AG04449 (cell line): ENCODE data around the gene ZDHHC1.

Source experiments
- CTCF ChIA-PET: fragments of 350-600 bp; formaldehyde crosslinking; extraction: SDS; loops from one replicate; lab custom pipeline; 2021; ENCODE audit warnings: antibody characterized with exemption; lab: Yijun Ruan, JAX
- POLR2A ChIA-PET: fragments of 400-600, 350-600 bp; formaldehyde crosslinking; extraction: SDS; loops from one replicate; lab custom pipeline; 2020; ENCODE audit warnings: antibody characterized with exemption, inconsistent platforms; lab: Yijun Ruan, JAX
- DNase-seq: peaks from one replicate; pipeline ENCODE4 v3.0.0-alpha.2; 2010; ENCODE audit warnings: low read depth, low spot score
- H3K4me3 ChIP-seq: 2 replicates; pipeline ENCODE4 v1.5.1; 2011; ENCODE audit warnings: low read depth, mild to moderate bottlenecking, control low read depth, low read length
- TF ChIP-seq, protein P1 (sequence below): IDR thresholded peaks from one replicate; pipeline ENCODE4 v1.5.1; 2011; ENCODE audit warnings: mild to moderate bottlenecking, moderate library complexity, low read length, control low read depth, inconsistent platforms; ENCODE audit not compliant: insufficient read depth; ENCODE audit errors: missing control alignments

The ZDHHC1 gene

DNA sequence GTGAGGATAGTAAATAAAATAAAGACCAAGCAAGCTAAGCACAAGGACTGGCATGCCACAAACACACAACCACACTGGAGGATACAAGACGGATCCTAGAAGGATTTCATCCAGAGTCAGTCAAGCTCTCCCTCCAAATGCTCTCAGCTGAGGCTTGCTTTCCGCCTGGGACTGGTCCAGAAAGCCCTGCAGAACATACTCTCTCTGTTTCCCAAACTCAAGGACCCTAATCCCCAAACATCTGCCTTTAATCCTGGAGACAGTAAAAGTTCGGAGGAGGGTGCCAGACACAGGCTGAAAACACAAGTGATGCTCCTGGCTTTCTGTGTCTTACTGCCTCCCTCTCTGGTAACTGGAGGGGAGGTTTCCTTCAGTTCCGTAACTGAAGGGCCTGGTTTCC, 9.3 kb upstream of the ZDHHC1 start:
- POLR2A ChIA-PET, result no interaction called here
- H3K4me3 ChIP-seq, result no peak overlapping the region
- no peak for DNase-seq
- CTCF ChIA-PET, result interaction anchor here (0.8 to 9.7 kb wide), 14 partner anchors 8 to 165 kb away, joined by 3 to 154 read pairs (median 12); partner anchors contain the start of gene ZDHHC1
- TF ChIP-seq, protein P1, sequence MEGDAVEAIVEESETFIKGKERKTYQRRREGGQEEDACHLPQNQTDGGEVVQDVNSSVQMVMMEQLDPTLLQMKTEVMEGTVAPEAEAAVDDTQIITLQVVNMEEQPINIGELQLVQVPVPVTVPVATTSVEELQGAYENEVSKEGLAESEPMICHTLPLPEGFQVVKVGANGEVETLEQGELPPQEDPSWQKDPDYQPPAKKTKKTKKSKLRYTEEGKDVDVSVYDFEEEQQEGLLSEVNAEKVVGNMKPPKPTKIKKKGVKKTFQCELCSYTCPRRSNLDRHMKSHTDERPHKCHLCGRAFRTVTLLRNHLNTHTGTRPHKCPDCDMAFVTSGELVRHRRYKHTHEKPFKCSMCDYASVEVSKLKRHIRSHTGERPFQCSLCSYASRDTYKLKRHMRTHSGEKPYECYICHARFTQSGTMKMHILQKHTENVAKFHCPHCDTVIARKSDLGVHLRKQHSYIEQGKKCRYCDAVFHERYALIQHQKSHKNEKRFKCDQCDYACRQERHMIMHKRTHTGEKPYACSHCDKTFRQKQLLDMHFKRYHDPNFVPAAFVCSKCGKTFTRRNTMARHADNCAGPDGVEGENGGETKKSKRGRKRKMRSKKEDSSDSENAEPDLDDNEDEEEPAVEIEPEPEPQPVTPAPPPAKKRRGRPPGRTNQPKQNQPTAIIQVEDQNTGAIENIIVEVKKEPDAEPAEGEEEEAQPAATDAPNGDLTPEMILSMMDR, result no peak

DNA sequence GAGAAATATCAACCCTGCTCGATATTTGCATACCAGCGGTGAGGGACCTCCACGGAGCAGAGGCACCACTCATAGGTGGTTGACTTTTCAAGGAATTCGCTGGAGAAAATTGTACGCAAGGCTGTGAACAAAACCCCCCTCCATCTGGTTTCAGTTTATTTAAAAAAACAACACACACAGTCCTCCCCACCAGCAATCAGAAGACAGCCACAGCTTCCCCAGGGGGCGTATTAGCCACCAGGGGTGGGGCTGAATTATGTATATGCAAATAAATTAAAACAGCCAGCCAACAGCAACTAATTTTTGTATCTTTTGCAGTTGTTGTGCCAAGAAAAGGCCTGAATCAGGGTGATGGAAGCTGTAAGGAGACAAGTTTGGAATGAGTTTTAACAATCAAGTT, 8.8 kb upstream of the ZDHHC1 start:
- POLR2A ChIA-PET, result no interaction called here
- TF ChIP-seq, protein P1, result no peak
- no peak for DNase-seq

DNA sequence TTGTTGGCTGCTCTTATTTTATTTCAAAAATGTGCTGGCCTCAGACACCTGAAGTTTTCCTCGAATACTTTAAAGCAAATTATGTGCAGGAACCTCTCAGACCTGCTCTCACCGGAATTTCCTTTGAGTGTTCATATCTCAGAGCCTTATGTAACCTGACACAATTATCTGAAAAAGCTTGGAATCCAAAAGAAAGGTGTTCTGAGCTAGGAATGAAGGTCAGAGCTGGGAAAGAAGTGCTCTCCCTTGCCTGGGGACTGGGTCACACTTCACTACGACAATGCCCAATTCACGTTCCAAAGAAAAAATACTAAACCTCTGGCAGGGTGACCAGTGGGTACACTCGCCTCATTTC, 8.0 kb upstream of the ZDHHC1 start:
- TF ChIP-seq, protein P1, result no peak
- no peak overlapping the region for H3K4me3 ChIP-seq
- POLR2A ChIA-PET, result no interaction called here
- CTCF ChIA-PET, result interaction anchor here (1.1 to 9.7 kb wide), 9 partner anchors 7 to 164 kb away, joined by 3 to 154 read pairs (median 38); partner anchors contain the start of gene ZDHHC1
- DNase-seq, result no peak

More for the DNA sequence above, 8.8 kb upstream of the ZDHHC1 start:
- no peak overlapping the region for H3K4me3 ChIP-seq
- CTCF ChIA-PET, result interaction anchor here (1.0 to 9.7 kb wide), 10 partner anchors 8 to 165 kb away, joined by 3 to 154 read pairs (median 26); partner anchors contain the start of gene ZDHHC1

DNA sequence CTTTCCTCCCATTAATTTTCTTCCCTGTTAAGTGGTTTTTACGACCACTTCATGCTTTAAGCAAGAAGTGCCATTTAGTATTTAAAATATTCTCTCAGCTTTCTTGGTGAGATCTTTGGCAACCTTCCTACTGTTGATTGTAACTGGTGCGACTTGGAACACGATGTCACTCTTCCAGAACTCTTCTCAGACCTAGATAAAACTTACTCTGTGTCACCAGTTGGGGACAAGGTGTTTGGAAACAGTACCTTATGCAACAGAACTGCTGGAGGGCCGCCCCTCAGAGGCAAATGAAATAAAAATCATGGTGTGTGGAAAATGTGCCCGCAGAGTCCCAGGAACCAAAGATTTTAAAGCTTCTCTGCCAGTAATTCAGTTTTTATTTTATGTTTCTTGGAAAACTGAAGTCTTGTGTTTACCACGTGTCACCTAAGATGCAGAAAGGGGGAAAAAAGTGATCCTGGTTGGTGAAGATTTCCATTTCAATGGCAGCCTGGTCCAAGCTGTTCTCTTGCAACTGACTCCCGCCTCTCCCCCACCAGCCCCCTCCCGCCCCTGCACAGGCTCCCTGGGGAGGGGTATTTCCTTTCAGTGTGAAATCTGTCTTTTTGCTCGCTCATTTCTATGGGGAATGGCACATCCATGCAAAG, 7.5 kb upstream of the ZDHHC1 start:
- DNase-seq, result no peak
- POLR2A ChIA-PET, result no interaction called here
- TF ChIP-seq, protein P1, result no peak
- CTCF ChIA-PET, result interaction anchor here (0.9 to 9.7 kb wide), 6 partner anchors 12 to 164 kb away, joined by 3 to 154 read pairs (median 12); no protein-coding TSS in a partner anchor
- no peak overlapping the region for H3K4me3 ChIP-seq

DNA sequence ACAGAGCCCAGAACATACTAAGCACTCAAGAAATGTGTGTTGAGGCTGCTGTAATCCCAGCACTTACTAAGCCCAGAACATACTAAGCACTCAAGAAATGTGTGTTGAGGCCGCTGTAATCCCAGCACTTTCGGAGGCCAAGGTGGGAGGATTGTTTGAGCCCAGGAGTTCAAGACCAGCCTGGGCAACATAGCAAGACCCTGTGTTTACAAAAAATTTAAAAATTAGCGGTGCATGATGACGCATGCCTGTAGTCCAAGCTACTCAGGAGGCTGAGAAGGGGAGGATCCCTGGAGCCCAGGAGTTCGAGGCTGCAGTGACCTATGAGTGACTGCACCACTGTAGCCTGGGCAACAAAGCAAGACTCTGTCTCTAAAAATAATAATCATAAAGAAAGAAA, 6.7 kb upstream of the ZDHHC1 start:
- no peak overlapping the region for H3K4me3 ChIP-seq
- TF ChIP-seq, protein P1, result no peak
- POLR2A ChIA-PET, result no interaction called here
- CTCF ChIA-PET, result interaction anchor here (0.9 to 9.7 kb wide), 3 partner anchors 24 to 163 kb away, joined by 4 to 154 read pairs (median 15); no protein-coding TSS in a partner anchor
- no peak for DNase-seq

DNA sequence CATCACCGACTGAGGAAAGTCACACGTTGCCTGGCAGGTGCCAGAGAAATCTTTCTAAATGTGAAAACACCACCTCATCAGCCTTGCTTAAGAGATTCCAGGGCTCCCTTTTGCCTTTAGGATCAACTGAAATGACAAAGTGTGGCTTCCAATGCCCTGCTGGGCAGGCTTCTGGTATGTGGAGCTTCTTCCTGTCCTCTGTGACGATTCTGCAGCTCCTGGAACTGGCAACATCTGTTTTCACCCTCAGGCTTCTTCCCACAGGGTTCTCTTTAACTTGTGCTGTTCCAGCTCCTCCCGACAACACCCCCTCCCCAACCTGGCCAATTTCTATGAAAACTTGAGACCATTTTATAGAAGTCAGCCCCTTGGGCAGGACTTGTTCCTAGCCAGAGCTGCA, 4.8 kb upstream of the ZDHHC1 start:
- ChIA-PET POLR2A (interaction anchor here (0.7 kb wide), 1 partner anchor 403 kb away, joined by 4 read pairs; no protein-coding TSS in a partner anchor), CTCF (interaction anchor here (1.3 to 9.7 kb wide), 4 partner anchors 11 to 160 kb away, joined by 3 to 154 read pairs (median 4); no protein-coding TSS in a partner anchor)
- TF ChIP-seq, protein P1, result no peak
- no peak overlapping the region for H3K4me3 ChIP-seq
- DNase-seq, result no peak
